HG03354 (cell line): ENCODE measurements around the gene GRSF1.

ENCODE experiments used
- ATAC-seq: cut with Tn5 transposase; IDR thresholded peaks from one replicate; pipeline ENCODE4 v1.9.1; 2021; ENCODE audit warnings: mild to moderate bottlenecking; ENCODE audit not compliant: unreplicated experiment, poor library complexity, severe bottlenecking

The GRSF1 gene

DNA sequence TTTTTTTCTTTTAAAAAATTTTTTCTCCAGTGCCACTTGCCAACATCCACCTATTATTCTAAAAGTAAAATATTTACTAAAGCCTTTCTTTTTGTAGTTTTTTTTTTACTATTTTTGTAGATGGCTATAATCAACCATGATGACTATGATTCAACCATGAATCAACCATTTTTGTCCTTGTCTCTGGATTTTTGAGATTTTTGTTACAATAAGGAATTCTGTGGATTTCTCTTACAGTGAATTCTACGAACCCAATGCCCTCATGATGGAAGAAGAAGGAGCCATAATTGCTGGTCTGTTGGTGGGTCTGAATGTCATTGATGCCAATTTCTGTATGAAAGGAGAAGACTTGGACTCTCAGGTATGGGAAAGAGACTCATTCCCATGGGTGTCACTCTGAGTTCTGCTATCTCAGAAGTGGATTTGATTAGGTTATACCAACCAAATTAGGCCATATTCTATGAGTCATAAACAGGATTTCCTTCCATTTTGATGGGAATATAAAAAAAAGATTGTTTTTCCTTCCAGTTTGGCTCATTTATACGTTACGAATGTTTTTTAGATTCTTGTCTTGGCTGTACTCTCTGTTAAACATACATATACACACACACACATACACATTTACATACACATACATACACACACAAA lies 71.3 kb downstream of the GRSF1 start:
- no peak for ATAC-seq
